ENCODE measurements around the gene C17orf113.

The C17orf113 gene

DNA sequence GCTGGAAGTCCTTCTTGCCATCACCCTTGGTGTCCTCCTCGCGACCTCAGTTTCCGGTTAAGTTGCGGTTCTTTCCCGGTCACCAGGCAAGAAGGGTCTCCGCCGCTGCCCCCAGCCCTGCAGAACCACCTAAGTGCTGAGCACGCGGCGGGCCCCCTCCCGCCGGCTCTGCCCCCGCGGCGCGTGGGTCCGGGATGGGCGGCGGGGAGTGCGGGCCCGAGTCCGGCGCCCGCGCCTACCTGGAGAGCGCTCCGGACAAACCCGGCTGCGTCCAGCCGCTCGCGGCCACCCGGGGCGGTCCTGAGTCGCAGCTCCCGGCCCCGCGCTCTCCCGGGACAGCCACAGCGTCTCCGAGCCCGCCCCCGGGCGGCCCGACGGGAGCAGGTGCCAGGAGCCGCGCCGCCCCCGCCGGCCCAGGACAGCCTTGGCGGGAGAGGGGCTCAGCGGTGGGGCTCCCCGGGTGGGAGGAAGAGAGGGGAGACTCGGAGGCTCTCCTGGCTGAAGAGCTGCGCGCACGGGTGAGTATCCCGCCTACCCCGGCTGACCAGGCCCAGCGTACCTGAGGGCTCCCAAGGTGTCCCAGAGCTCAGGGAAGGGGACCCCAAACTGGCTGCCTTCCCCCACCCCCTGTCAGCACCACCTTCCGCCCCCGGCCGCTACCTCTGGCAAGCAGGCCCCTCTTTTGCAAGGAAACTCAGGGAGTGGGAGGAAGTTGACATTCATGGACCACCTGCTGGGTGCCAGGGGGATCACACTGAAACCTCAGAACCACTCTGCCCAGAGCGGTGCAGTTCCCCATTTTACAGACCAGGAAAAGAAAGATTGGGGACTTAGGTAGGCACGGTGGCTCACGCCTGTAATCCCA lies 22.2 kb upstream of the C17orf113 start:
- DNase-seq (ENCODE audit: low spot score) = no peak

DNA sequence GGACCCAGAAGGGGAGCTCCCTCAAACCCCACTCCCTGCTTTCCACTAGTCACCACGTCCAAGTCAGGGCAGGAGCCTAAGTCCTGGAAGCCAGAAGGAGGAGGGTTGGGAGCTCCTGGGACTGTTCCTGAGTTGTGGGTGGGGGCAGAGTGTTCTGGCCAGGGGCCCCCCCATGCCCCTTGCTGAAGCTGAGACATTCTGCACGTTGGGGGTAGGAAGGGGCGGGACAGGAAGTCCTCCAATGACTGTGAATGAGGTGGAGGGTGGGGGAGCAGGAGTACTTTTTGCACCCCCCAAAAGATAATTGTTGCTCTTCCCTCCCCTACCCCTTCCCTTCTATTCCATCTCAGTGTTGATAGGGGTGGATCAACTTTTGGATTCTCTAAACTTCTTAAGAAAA lies 21.4 kb upstream of the C17orf113 start:
- no peak for DNase-seq (ENCODE audit: low spot score)

DNA sequence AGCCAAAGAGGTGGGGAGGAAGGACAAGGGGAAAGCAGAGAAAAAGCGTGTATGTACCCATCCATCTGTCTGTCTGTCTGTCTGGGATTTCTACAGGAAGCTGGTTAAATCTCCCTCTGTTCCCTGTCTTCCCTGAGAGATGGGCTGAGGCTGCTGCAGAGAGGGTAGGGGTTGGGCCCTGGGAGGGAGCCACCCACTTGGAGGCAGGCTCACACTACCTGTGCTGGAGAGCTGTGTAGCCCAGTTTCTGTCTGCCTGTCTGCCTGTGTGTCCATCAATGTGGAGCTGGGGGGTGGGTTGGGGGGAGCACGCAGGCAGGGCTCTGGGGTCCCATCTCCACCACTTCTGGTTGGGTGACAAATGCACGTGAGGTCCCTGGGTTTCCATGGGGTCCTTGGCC lies 18.6 kb upstream of the C17orf113 start:
- no peak for DNase-seq (ENCODE audit: low spot score)

DNA sequence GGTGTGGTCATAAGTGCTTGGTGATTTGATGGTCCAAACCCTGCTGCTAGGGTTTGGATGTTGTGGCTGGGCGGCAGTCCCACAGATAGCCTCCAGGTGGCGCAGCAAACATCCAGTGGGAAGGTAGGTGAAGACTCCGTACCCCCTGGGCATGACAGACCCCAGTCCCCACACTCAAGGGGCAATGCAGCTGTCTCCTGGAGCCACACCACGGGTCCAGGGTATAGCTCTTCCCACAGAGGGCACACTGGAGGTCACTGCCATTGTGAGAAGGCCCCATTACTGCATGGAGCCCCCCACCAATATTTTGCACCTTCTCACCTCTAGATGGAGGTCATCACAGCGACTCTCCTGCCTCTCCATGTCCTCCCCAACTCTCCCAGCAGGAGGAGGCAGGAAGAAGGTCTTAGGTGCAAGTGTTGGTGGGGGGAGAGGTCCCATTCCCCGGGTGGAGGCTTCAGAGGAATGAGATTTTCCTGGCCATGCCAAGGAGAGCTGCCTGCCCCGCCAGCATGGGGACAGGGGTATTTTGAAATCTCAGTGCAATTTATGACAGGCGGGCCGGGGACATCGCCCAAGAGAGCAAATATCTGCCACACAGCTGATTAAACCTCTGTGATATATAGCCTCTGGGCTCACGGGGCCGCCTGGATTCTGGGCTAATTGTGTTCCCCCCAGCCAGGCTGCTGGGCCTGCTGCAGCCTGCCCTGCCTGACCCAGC lies 17.1 kb upstream of the C17orf113 start:
- peak; percentile 50 for DNase-seq (ENCODE audit: low spot score)

DNA sequence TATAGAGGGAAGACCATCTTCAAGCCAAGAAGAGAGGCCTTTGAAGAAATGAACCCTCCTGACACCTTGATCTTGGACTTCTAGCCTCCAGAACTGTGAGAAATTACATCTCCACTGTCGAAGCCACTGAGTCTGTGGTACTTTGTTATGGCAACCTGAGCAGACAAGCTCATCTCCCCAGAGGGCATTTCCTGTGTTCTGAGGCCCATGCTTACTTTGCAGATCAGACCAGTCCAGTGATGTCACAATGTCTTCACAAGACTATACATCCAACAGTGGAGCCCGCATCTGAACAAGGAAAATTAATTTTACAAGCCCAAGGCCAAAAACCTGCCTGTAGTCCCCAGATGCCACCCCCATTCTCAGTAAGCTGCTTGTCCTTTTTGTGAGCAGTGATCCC lies 14.8 kb upstream of the C17orf113 start:
- DNase-seq (ENCODE audit: low spot score) = no peak

DNA sequence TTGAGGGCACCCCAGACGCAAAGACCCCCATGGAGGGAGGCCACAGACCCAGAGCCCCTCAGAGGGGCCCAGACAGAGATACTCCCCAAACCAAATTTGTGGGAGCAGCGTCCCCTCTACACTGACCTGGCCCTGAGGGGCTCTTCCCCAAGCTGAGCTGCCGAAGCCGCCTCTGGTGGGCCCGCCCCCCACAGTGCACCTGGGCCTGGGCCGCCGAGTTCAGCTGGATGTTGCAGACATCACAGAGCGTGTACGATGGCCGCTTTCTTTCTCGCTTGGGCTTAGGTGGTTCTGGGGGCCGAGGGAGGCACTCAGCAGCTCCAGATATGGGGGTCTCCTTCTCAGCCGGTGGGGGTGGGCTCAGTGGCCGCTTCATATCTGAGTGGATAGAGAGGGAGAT lies 12.3 kb upstream of the C17orf113 start:
- no peak for DNase-seq (ENCODE audit: low spot score)

DNA sequence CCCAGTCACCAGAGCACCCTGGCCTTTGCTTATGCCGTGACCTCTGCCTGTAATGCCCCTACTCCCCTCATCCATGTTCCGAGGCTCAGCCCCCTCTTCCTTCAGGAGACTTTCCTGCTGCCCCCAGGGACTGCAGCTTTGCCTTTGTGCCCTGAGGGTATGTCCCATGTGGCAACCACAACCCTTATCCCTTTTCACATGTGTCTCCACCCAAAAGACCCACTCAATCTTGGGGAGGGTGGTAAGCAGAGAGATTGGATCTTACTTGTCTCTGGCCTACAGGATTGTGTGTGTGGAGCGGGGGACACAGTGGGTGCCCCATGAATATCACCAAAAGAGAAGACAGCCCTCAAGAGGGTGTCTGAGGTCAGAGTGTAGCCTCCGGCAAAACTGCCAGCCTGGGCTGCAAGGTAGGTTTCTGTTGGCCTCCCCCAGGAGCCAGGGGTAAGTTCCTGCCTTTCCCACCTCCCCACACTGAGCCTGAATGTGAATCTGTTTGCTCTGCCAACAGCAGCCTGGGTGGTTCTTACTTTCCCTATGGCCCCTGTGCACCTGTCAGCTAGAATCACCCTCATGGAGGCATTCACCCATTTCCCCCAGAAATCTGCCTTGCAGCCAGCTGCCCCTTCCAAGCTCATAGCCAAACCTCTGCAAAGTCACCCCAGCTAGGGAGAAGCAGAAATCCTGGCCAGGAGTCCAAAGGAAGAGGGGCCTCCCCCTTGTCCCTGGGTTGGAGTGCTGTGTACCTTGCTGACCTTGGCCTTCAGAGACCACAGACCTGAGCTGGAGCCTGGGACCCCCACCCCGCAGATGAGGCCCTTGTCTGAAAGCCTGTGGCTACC lies 11.5 kb upstream of the C17orf113 start:
- no peak for DNase-seq (ENCODE audit: low spot score)

DNA sequence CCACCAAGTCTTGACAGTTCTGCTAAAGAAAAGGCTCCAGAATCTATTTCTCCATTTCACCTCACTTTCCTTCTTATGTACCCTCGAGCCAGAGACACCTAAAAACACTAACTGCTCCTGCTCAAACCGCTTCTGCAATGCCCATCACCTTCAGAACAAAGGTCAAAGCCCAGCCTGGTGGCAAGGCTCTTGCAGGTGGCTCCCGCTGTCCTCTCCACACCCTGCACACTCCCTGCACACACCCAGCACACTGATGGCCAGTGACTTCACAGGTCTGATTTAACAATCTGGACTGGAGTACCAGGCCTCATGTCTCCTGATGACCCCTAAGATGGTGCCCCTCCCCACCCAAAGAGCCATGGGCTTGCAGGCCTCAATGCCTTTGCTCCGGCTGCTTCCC lies 9.8 kb upstream of the C17orf113 start:
- no peak for DNase-seq (ENCODE audit: low spot score)

DNA sequence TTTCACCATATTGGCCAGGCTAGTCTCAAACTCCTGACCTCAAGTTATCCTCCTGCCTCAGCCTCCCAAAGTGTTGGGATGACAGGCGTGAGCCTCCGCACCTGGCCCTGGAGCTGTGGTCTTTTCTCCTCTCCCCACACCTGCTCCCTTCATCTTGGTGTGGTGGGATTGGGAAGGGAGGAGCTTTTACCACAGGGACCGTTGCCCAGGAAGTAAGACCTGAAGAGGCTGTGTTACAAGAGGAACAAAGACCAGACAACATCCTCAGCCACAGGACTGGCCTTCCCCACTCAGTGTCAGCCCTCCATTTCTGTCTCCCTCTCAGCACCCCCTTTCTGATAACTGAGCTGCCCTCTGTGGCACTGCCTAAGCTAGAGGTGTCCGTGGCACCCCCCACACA lies 9.4 kb upstream of the C17orf113 start:
- DNase-seq (ENCODE audit: low spot score) = no peak

DNA sequence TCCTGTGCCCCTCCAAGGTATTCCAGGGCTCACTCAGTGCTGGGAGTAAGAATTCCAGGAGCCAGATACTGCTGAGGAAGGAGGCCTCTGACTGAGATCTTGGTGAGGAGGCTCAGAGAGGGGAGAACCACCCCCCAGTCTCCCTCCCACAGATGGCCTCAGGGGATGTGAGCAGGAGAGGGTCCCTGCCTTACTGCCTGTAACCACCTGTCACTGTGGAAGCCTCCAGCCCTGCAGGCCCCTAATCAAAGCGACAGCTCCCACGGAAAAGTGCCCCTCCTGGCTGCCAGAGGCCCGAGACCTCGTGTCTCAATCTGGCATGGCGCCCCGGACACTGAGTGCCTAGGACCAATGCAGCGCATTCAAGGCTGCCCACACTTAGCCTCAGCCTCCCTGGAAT lies 7.7 kb upstream of the C17orf113 start:
- no peak for DNase-seq (ENCODE audit: low spot score)

DNA sequence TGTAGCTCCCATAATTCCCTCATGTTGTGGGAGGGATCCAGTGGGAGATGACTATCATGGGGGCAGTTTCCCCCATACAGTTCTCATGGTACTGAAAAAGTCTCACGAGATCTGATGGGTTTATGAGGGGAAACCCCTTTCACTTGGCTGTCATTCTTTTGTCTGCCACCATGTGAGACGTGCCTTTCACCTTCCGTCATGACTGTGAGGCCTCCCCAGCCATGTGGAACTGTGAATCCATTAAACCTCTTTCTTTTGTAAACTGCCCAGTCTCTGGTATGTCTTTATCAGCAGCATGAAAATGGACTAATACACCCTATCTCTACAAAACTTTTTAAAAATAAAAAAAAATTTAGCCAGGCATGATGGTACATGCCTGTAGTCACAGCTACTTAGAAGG lies 6.2 kb upstream of the C17orf113 start:
- DNase-seq (ENCODE audit: low spot score) = no peak

DNA sequence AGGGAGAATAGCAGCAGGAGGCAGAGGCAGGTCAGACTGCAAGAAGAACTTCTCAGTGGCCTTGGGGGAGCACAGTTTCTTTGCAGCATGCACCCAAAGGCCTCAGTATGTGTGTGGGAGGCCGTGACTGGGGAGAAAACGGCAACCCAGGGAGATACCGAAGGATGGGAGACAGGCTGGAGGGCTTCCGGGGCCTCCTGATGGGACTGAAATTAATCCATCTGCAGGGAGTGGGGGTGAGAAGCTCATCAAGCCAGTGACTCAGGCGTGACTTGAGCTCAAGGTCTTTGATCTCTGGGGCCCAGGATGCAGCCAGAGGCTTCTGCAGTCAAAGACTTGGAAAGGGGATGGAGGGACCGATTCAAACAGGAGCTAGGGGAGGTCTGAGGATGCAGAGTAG lies 5.1 kb upstream of the C17orf113 start:
- peak; percentile 24 for DNase-seq (ENCODE audit: low spot score)

DNA sequence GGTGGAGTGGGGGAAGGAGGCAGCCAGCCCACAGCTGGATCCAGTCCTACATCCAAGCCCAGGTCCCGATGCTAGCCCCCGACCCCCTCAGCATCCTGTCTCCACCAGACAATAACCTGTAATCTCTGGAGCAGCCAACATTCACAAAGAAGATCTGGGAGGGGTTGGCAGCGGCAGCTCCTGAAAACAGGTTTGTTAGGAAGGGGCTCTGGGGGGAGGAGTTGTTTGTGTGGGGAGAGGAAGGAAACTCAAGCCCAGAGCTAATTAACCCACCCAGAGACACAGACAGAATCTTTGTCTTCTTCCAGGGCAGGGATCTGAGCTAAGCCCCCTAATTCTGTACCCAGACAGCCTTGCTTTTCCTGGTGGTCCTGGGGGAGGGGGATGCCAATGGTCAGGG lies 4.6 kb upstream of the C17orf113 start:
- DNase-seq (ENCODE audit: low spot score) = no peak

DNA sequence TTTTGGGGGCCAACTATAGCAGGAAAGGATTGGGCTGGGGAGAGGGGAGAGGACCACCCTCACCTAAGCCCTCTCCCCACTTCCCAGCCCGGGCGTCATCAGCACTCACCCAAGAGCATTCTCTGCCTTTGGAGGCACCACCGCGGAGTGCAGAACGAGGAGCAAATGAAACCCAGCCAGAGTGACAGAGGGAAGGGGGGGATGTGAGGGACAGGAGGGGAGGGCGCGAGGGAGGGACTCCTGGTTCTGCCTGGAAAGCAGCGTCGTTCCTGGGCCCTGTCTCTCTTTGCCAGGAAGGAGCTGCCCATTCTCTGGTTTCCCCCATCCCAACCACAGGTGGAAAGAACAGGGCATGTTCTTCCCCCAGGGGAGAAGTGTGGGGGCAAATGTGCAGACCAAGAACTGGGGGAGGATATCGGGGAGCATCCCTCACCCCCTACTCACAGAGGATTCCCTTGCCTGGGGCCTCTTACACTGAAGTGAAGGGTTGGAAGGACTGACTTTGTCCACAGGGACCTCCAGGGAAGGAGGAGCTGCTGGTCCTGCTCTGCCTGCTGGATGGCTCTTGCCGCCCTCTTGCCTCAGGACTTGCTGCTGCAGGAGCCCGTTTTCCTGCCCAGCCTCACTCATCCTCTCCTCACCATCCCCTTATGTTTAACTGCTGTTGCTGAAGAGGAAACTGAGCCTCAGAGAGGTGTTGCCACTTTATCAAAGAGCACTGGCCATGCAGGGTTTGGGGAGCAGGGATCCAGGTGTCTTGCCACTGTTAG lies 3.5 kb upstream of the C17orf113 start:
- DNase-seq (ENCODE audit: low spot score) = no peak

DNA sequence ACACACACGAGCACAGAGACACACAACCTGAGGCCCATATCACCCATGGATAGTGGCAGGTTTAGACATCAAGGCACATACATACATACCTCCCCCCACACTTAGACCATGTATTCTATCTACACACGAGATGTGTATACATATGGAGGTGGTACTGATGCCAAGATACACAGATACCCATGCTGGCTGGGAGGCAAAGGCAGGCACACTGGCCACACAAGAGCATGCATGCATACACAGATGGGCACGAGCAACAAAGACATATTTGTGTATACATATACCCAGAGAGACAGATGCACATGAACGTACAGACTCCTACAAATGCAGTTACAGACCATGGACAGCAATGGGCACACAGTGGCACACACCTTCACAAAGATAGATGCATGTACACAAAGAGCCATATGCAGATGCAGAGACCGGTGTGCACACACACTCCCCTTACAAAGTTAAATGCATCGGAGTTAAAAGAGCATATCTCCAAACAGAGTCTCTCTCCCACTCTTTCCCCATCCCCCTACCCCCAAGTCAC lies 2.0 kb upstream of the C17orf113 start:
- no peak for DNase-seq (ENCODE audit: low spot score)

DNA sequence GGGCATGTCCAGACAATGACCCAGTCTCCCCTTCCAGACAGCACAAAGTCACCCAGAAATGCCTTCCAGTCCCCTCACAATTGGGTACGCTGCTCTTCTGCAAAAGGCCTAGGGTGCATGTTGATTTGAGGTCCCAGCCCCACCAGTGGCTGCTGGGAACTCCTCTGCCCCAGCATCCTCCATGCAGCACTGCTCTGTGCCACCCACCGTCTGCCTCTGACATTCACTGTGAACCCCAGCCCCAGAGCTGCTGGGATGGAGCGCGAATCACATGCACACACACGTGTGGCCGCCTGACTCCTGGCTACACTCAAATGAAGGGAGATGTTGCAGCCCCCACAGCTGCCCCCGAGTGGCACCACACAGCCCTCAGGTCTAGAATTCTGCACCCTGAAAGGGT lies 1.2 kb upstream of the C17orf113 start:
- no peak for DNase-seq (ENCODE audit: low spot score)

DNA sequence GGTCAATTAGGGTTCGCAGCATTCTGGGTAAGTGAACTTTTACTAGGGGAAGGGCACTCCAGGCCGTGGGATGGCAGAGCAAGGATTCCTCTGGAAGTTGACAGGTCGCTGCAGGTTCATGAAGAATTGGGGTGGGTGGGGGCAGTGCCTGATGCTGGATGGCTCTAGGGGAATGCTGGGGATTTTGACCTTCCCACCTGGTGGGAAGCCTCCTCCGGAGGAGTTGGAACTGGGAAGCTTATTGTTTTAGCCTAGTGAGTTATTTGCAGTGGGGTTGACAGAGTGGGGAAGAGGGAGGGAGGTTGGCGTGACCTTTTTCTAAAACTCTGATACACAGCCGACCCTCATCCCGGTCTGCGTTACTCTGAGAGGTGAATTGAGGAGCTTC lies 606 bp upstream of the C17orf113 start:
- DNase-seq (ENCODE audit: low spot score) = no peak

DNA sequence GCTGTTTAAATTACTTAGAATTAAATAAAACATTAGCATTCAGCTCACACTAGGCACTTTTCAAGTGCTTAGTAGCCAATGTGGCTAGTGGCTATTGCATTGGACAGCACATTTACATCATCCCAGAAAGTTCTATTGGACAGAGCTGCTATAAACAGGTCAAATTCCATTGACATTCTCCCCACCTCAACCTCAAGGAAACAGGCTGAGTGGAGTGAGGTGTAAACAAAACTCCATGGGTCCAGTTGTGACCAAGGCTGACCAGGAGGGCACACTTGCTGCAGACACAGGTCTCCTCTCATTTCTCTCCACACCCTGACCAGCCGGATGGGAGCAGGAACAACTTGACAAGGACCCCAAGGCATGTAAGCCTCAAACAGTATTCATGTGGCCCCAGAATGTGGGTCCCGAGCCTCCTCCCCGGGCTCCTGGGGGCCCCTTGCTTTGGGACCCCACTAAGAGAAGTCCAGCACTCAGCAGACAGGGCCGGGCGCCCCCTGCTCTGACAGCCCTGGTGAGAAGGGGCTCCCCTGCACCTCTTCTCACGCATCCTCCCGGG lies 488 bp downstream of the C17orf113 start:
- DNase-seq (ENCODE audit: low spot score) = no peak

DNA sequence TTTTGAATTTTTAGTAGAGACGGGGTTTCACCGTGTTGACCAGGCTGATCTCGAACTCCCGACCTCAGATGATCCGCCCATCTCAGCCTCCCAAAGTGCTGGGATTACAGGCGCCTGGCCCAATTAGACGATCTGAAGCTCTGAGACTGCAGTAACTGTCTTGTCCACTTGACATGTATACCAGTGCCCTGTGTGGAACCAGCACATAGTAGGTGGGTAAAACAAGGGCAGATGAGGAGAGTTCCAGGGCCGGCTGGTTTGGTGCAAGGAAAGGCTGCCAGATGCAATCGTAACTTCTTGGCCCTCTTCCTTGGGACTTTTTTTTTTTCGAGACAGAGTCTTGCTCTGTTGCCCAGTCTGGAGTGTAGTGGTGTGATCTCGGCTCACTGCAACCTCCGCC lies 3.1 kb downstream of the C17orf113 start:
- no peak for DNase-seq (ENCODE audit: low spot score)

DNA sequence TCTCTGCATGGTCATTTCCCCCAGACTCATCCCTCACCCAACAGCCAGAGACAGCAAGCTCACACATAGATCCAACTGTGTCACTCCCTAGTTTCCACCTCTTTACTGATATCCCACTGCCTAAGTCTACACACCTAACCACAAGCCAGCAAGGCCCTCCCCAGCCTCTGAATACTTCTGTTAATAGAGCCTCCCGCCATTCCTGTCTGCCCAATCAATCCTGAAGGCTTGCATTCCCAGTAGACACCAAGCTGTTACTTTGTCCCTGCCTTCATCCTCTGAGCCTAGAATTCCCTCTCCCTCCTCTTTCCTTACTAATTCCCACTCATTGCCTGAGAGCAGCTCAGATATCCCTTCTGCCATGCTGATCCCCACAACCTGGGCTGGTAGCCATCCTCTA lies 4.7 kb downstream of the C17orf113 start:
- no peak for DNase-seq (ENCODE audit: low spot score)

DNA sequence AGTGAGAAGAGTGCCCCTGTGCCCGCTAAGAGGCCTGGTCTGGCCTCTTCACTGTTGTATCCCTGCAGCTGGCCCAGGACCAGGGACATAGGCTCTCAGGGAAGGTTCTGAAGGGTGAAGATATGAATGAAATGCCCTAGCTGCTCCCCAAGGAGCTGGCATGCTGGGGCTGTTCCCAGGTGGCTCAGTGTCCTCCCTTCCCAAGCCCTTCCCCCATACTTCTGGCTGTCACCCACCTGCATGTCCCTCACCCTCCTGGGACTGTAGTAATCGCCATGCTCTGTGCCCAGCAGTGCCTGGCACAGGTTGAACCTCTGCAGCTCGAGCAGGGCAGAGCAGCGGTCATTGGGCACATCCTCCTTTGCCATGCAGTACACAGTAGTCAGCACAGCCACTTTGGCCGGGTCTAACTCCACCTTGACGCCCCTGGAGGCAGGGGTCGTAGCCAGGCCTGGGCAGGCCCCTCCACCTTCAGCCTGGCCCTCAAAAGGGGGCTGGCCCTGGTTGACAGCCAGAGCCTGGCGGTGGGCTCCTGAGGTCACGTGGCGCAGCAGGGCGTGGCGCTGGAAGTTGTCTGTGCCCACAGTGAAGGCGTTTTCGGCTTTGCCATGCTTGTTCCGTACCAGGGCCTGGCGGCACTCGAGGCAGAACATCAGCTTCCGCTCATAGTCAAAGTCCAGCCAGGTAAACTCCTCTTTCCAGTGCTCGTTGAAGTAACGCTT lies 7.6 kb downstream of the C17orf113 start:
- DNase-seq (ENCODE audit: low spot score) = no peak

Data from COLO829 (cell line).